Skin epidermis (tissue), 12 donors: ENCODE results near the gene LCTL.

Source experiments
- H3K27ac ChIP-seq, 21 experiments: fragments of 200-600 bp; sonication (generic) in 11 of 21; one replicate each; pipeline ENCODE4 v1.5.0; 2020; ENCODE audit warnings: mild to moderate bottlenecking in 3 of 21, inconsistent platforms in 2 of 21, moderate library complexity in 2 of 21
- H3K4me3 ChIP-seq, 7 experiments: fragments of 200-600 bp; sonication (generic) in 2 of 7; one replicate each; pipeline ENCODE4 v1.5.0; 2020; ENCODE audit warnings: inconsistent platforms in 2 of 7, mild to moderate bottlenecking in 2 of 7, moderate library complexity in 1 of 7

LCTL gene

DNA sequence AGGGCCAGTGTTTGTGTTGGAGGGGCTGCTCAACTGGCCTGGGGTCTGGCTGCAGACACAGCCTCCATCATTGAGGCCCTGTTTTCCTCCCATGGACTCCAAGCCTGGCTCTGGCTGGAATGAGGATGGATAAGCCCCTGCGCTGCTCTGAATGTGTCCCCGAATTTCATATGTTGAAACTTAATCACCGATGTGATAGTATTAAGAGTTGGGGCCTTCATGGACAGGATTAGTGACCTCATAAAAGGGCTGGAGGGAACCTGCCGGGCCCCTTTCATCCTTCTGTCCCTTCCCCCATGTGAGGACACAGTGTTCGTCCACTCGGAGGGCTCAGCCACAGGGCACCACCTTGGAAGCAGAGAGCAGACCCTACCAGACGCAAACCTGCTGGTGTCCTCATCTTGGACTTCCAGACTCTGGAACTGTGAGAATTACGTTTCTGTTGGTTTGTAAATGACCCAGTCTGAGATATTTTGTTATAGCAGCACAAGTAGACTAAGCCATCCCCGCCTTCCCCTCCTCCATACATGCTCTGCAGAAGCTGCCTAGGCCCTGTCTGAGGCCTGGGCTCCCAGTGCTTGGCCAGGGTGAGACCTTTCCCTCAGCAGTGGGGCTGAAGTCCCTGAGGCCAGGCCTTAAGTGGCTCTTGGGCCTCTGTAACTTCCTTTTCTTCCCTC, 3.8 kb upstream of the LCTL start:
- no peak overlapping the region for H3K27ac ChIP-seq
- no peak overlapping the region for H3K4me3 ChIP-seq

GRCh38 chr15:66567897-66568296, 2.1 kb upstream of the LCTL start:
- H3K4me3 ChIP-seq, result no peak overlapping the region
- no peak overlapping the region for H3K27ac ChIP-seq

- no peak overlapping the region for H3K4me3 ChIP-seq
- no peak overlapping the region for H3K27ac ChIP-seq
Observed at GRCh38 chr15:66566963-66567531, 1.2 kb upstream of the LCTL start.

GRCh38 chr15:66565141-66565641, 607 bp downstream of the LCTL start:
- no peak overlapping the region for H3K27ac ChIP-seq
- no peak overlapping the region for H3K4me3 ChIP-seq

- no peak overlapping the region for H3K4me3 ChIP-seq
- no peak overlapping the region for H3K27ac ChIP-seq
Observed at GRCh38 chr15:66564136-66565041, 1.4 kb downstream of the LCTL start.

DNA sequence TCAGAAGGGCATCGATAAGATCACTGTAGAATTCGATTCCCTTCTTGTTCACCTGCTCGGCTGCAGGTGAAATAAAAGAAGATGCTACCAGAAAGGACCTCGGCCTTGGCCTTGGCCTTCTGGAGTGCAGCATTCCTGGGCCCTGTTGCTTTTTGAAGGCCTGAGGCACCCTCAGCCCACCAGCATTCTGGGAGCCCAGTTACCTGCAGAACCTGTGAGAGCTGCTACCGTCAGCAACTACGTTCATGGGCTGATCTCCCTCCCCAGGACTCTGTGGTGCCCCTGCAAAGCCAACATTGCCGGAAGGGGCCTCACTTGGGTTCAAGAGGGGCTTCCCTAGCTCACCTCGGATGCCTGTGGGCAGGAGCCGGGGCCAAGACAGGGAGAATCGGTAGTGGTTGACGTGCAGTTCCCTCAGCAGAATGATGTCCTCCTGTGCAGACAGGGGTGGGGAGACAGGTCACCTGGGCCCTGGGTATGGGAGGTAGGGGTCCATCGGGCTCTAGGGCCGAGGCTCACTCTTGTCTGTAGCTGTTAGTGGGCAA, 2.2 kb downstream of the LCTL start:
- no peak overlapping the region for H3K27ac ChIP-seq
- no peak overlapping the region for H3K4me3 ChIP-seq

- H3K27ac ChIP-seq, result no peak overlapping the region
- no peak overlapping the region for H3K4me3 ChIP-seq
Observed at GRCh38 chr15:66563126-66563525, 2.7 kb downstream of the LCTL start.

DNA sequence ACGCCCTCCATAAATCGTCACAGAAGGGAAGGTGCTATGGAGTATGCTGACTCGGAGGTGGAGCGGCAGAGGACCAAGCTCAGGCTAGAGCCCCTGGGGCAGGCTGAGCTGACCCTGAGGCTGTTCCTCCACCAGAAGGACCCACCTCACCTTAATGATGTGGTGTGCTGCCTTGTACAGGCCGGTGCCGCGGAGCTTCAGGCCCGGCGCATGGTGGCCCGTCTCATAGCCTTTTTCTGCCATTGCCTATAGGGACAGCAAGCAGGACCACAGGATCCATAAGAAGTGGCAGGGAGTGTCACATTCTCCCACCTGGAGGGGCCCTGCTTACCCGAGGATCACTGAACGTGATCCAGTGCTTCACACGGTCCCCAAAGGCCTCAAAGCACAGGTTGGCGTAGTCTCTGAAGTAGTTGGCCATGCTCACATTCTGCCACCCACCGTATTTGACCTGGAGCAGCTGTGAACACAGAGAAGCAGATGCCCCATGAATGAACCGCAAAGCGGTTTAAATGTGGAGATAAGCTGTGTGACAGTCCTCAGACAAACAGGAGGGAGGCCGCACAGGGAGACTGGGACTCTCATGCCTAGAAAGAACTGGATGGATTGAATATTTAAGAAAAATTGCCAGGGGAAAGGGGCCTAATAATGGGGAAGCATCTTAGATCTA, 4.8 kb downstream of the LCTL start:
- Histone ChIP-seq H3K27ac (no peak overlapping the region), H3K4me3 (no peak overlapping the region)

DNA sequence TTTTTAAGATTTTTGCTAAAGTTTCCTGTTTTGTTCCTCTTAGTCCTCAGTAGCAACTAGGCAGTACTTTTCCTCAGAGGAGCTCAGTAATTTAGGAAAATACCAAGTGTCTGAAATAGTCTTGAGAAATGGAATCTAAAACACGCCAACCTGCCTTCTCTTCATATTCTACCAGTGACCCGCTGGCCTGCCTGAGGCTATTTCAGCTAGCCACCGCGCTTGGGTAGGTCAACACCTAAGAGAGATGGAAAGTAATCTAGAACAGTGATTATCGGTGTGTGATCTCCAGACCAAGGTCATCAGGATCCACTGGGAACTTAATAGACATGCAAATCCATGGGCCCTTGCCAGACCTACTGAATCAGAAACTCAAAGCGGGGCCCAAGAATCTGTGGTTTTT, 7.5 kb downstream of the LCTL start:
- H3K4me3 ChIP-seq, result no peak overlapping the region
- no peak overlapping the region for H3K27ac ChIP-seq

DNA sequence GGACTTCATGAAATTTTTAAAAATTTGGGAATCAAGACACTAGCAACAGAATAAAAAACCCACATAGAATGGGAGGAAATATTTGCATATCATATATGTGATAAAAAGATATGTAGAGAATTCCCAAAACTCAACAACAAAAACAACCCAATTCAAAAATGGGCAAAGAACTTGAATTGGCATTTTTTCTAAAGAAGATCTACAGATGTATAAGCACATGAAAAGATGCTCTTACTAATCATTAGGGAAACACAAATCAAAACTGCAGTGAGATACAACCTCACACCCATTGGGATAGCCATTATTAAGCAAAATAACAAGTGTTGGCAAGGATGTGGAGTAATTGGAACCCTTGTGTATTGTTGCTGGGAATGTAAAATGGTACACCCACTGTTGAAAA, 10.1 kb downstream of the LCTL start:
- no peak overlapping the region for H3K27ac ChIP-seq

DNA sequence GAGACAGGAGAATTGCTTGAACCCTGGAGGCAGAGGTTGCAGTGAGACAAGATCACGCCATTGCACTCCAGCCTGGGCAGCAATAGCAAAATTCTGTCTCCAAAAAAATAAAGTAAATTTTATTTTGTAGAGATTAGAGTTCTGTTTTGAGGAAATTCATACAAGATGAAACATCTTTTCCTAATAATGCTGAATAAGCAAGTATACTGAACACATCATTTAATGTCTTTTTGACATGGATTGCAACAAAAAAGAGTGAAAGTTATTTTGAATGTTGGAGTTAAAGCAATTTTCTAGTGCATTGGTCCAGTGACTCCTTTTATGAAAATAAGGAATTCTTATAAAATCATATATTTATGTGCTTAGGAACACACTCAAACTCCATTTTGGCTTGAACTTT, 20.5 kb downstream of the LCTL start:
- no peak overlapping the region for H3K4me3 ChIP-seq
- no peak overlapping the region for H3K27ac ChIP-seq

More for the DNA sequence above, 10.1 kb downstream of the LCTL start:
- H3K4me3 ChIP-seq, result no peak overlapping the region

DNA sequence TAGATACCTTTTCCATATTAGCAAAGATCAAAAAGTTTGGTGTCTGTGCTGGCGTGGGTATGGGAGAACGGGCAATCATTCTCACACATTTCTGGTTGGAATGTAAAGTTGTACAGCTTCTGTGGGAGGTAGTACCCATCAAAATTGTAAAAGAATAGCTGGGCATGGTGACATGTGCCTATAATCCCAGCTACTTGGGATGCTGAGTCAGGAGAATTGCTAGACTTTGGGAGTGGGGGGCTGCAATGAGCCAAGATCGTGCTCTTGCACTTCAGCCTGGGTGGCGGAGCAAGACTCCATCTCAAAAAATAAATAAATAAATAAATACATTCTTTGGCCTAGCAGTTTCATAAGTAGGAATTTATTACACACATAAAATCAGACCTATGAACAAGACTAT, 22.9 kb downstream of the LCTL start:
- no peak overlapping the region for H3K4me3 ChIP-seq
- no peak overlapping the region for H3K27ac ChIP-seq

- no peak overlapping the region for H3K4me3 ChIP-seq
- H3K27ac ChIP-seq, result no peak overlapping the region
Observed at GRCh38 chr15:66535056-66535455, 30.7 kb downstream of the LCTL start.

- no peak overlapping the region for H3K27ac ChIP-seq
- H3K4me3 ChIP-seq, result no peak overlapping the region
Observed at GRCh38 chr15:66524838-66525237, 41.0 kb downstream of the LCTL start.

DNA sequence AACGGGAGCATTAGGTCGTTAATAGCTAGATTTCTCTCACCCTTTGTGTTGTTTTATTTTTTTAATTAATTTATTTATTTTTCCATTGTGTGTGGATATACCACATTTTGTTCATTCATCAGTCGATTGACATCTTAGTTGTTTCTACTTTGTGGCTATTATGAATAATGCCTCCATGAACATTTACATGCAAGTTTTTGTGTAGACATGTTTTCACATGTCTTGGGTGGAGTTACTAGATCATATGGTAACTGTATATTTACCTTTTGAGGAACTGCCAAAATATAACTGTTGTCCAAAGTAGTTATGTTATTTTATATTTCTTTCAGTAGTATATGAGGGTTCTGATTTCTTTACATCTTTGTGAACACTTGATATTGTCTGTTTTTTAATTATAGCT, 41.9 kb downstream of the LCTL start:
- H3K4me3 ChIP-seq, result no peak overlapping the region
- no peak overlapping the region for H3K27ac ChIP-seq

GRCh38 chr15:66515901-66516322, 49.9 kb downstream of the LCTL start:
- no peak overlapping the region for H3K27ac ChIP-seq
- H3K4me3 ChIP-seq, result no peak overlapping the region

- Histone ChIP-seq H3K27ac (no peak overlapping the region), H3K4me3 (no peak overlapping the region)
Observed at GRCh38 chr15:66514586-66514985, 51.2 kb downstream of the LCTL start.

DNA sequence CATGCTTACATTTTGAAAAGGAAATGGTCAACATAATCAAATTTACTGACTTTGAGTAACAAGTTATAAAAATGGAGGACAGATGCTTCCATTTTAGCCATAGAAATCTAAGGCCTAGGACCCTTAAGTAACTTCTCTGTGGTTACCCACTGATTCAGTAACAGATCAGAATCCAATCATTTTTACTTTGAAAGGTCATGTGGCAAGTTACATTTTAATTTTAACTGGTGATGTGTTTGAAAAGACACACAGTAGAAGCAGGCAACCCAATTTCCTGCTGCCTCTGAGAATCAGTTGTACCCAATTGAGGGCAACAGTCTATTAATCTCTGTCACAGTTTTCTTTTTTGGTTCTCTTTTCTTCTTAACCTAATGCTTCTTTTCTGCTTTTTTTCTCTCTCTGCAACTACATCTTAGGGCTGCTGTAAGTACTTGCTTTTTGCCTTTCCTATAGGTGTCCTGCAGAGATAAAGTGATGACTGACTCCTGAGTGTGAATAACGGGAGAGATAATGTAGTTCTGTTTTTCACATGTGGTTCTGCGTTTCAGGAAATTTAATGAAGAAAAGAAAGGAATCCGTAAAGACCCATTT, 57.4 kb downstream of the LCTL start:
- H3K27ac ChIP-seq, result no peak overlapping the region
- no peak overlapping the region for H3K4me3 ChIP-seq

- peak overlapping the region; percentile 56 to 97 (median 73) for H3K4me3 ChIP-seq
- peak overlapping the region in 9 of 21 experiments; percentile 91 to 99 (median 96) for H3K27ac ChIP-seq
Observed at GRCh38 chr15:66505818-66506217, 60.0 kb downstream of the LCTL start.
